Mesenchymal stem cell (in vitro differentiated cells and primary cell): Measurements from ENCODE around the gene MKLN1.

Experiments
- DNase-seq: peaks from one replicate; pipeline ENCODE4 v3.0.0-alpha.2; 2013
- H2AFZ ChIP-seq: one replicate; pipeline ENCODE4 v1.6.1; 2013; ENCODE audit warnings: low read depth, mild to moderate bottlenecking, control low read depth, inconsistent platforms, low read length, moderate library complexity
- H2AK5ac ChIP-seq: 2 replicates; pipeline ENCODE4 v1.6.1; 2013; ENCODE audit warnings: low read length, moderate library complexity, mild to moderate bottlenecking, inconsistent platforms; ENCODE audit not compliant: severe bottlenecking
- H2BK120ac ChIP-seq: one replicate; pipeline ENCODE4 v1.6.1; 2013; ENCODE audit warnings: low read depth, mild to moderate bottlenecking, inconsistent platforms, low read length, moderate library complexity
- H2BK12ac ChIP-seq, 2 experiments: one replicate each; pipeline ENCODE4 v1.6.1; 2013; ENCODE audit warnings: inconsistent platforms in 2 of 2, low read length in 2 of 2, mild to moderate bottlenecking in 2 of 2, moderate library complexity in 2 of 2, control low read depth in 1 of 2
- H2BK15ac ChIP-seq: one replicate; pipeline ENCODE4 v1.6.1; 2013; ENCODE audit warnings: mild to moderate bottlenecking, low read depth, inconsistent platforms; ENCODE audit not compliant: poor library complexity, severe bottlenecking
- H2BK5ac ChIP-seq: 2 replicates; pipeline ENCODE4 v1.6.1; 2013; ENCODE audit warnings: low read depth, mild to moderate bottlenecking, low read length, control low read depth, inconsistent platforms; ENCODE audit not compliant: poor library complexity, severe bottlenecking
- H3K14ac ChIP-seq, 2 experiments: one replicate each; pipeline ENCODE4 v1.6.1; 2013; ENCODE audit warnings: inconsistent platforms in 2 of 2, low read length in 2 of 2, control low read depth in 1 of 2, mild to moderate bottlenecking in 1 of 2, moderate library complexity in 1 of 2
- H3K18ac ChIP-seq, 2 experiments: one replicate each; pipeline ENCODE4 v1.6.1; 2013; ENCODE audit warnings: inconsistent platforms in 2 of 2, low read length in 2 of 2, control low read depth in 1 of 2, low read depth in 1 of 2, mild to moderate bottlenecking in 1 of 2
- H3K23ac ChIP-seq, 2 experiments: one replicate each; pipeline ENCODE4 v1.6.1; 2013; ENCODE audit warnings: inconsistent platforms in 2 of 2, low read length in 2 of 2, mild to moderate bottlenecking in 2 of 2, moderate library complexity in 2 of 2, control low read depth in 1 of 2
- H3K27ac ChIP-seq: 2 replicates; pipeline ENCODE4 v1.5.1; 2013; ENCODE audit warnings: mild to moderate bottlenecking, moderate library complexity, low read length, control low read depth, inconsistent platforms; ENCODE audit not compliant: poor library complexity, severe bottlenecking
- H3K27me3 ChIP-seq, 2 experiments: 2 replicates each; pipeline versions ENCODE4 v1.6.1 to v1.7.0; 2013; ENCODE audit warnings: low read length in 2 of 2, mild to moderate bottlenecking in 2 of 2, moderate library complexity in 2 of 2, control low read depth in 1 of 2, inconsistent platforms in 1 of 2; ENCODE audit not compliant: control insufficient read depth in 1 of 2, insufficient read depth in 1 of 2
- H3K36me3 ChIP-seq, 2 experiments: 2 replicates each; pipeline versions ENCODE4 v1.6.1 to v1.7.0; 2013; ENCODE audit warnings: low read length in 2 of 2, control low read depth in 1 of 2, inconsistent platforms in 1 of 2, low read depth in 1 of 2, mild to moderate bottlenecking in 1 of 2; ENCODE audit not compliant: insufficient read depth in 2 of 2, control insufficient read depth in 1 of 2
- H3K4ac ChIP-seq, 2 experiments: one replicate each; pipeline ENCODE4 v1.6.1; 2013; ENCODE audit warnings: inconsistent platforms in 2 of 2, low read length in 2 of 2, mild to moderate bottlenecking in 2 of 2, moderate library complexity in 2 of 2, control low read depth in 1 of 2, low read depth in 1 of 2
- H3K4me1 ChIP-seq: 2 replicates; pipeline ENCODE4 v1.6.1; 2013; ENCODE audit warnings: low read depth, low read length, control low read depth; ENCODE audit not compliant: control insufficient read depth, insufficient read depth
- H3K4me2 ChIP-seq: 2 replicates; pipeline ENCODE4 v1.6.1; 2013; ENCODE audit warnings: low read length, mild to moderate bottlenecking, inconsistent platforms; ENCODE audit not compliant: poor library complexity, severe bottlenecking
- H3K4me3 ChIP-seq, 2 experiments: 2 replicates each; pipeline versions ENCODE4 v1.5.1 to v1.7.0; 2013; ENCODE audit warnings: low read length in 2 of 2, mild to moderate bottlenecking in 2 of 2, control low read depth in 1 of 2, low read depth in 1 of 2; ENCODE audit not compliant: insufficient read depth in 1 of 2
- H3K79me1 ChIP-seq: replicated peaks from 2 replicates; pipeline ENCODE4 v1.6.1; 2013; ENCODE audit warnings: mild to moderate bottlenecking, control low read depth, low read length, inconsistent platforms; ENCODE audit not compliant: poor library complexity, severe bottlenecking
- H3K9ac ChIP-seq: 2 replicates; pipeline ENCODE4 v1.7.0; 2013; ENCODE audit warnings: mild to moderate bottlenecking, low read length, moderate library complexity
- H3K9me3 ChIP-seq: 2 replicates; pipeline ENCODE4 v1.7.0; 2013; ENCODE audit warnings: mild to moderate bottlenecking, low read length; ENCODE audit not compliant: control insufficient read depth
- H4K8ac ChIP-seq: one replicate; pipeline ENCODE4 v1.6.1; 2013; ENCODE audit warnings: inconsistent platforms, mild to moderate bottlenecking, low read length, moderate library complexity
- H4K91ac ChIP-seq: one replicate; pipeline ENCODE4 v1.6.1; 2013; ENCODE audit warnings: mild to moderate bottlenecking, low read length, inconsistent platforms
- WGBS: methylation state at CpG from one replicate; pipeline ENCODE4 v1.1.7; 2013; ENCODE audit warnings: mixed read lengths; 5-methylcytosine and 5-hydroxymethylcytosine counted together

The MKLN1 gene

GRCh38 chr7:131471250-131472004 lies 143.8 kb downstream of the MKLN1 start:
- Histone ChIP-seq H2AK5ac (no peak overlapping the region), H2AFZ (no peak overlapping the region), H3K9ac (no peak overlapping the region), H3K4me3 (no peak overlapping the region), H2BK15ac (no peak overlapping the region), H3K36me3 (peaks cover 13 to 96% of the 10 kb centered on the region in 2 experiments), H3K27me3 (no peaks in the 10 kb centered on the region), H3K14ac (no peak overlapping the region), H2BK12ac (no peak overlapping the region), H4K91ac (no peak overlapping the region), H2BK120ac (no peak overlapping the region), H3K4me1 (peaks cover 2% of the 10 kb centered on the region), H2BK5ac (no peak overlapping the region), H4K8ac (no peak overlapping the region), H3K79me1 (peaks cover 13% of the 10 kb centered on the region), H3K27ac (no peak overlapping the region), H3K18ac (no peak overlapping the region), H3K4ac (no peak overlapping the region), H3K4me2 (no peak overlapping the region), H3K23ac (no peak overlapping the region), H3K9me3 (no peaks in the 10 kb centered on the region)
- WGBS, result 99% methylated on average over 4 of the region's 4 CpGs
- no peak for DNase-seq

- Histone ChIP-seq H2BK15ac (no peak overlapping the region), H3K4ac (no peak overlapping the region), H3K4me2 (no peak overlapping the region), H2BK5ac (no peak overlapping the region), H3K9ac (no peak overlapping the region), H3K4me1 (peaks cover 4% of the 10 kb centered on the region), H3K9me3 (no peaks in the 10 kb centered on the region), H4K91ac (no peak overlapping the region), H3K4me3 (no peak overlapping the region), H3K14ac (no peak overlapping the region), H2BK12ac (no peak overlapping the region), H3K23ac (no peak overlapping the region), H3K27ac (no peak overlapping the region), H3K79me1 (peaks cover 2% of the 10 kb centered on the region), H4K8ac (no peak overlapping the region), H3K27me3 (no peaks in the 10 kb centered on the region), H3K36me3 (peaks cover 10 to 80% of the 10 kb centered on the region in 2 experiments), H2AK5ac (no peak overlapping the region), H3K18ac (no peak overlapping the region), H2BK120ac (no peak overlapping the region), H2AFZ (no peak overlapping the region)
- no peak for DNase-seq
- WGBS, result no CpG with 5 or more reads among the region's 2 CpGs
These were observed 149.1 kb downstream of the MKLN1 start for GRCh38 chr7:131476740-131477139.

GRCh38 chr7:131480384-131481315 lies 153.0 kb downstream of the MKLN1 start:
- Histone ChIP-seq H2BK120ac (no peak overlapping the region), H2BK15ac (no peak overlapping the region), H3K23ac (no peak overlapping the region), H3K4me3 (no peak overlapping the region), H3K36me3 (peaks cover 0 to 75% of the 10 kb centered on the region in 2 experiments), H3K4me1 (peaks cover 2% of the 10 kb centered on the region), H2AK5ac (no peak overlapping the region), H2AFZ (no peak overlapping the region), H3K27me3 (no peaks in the 10 kb centered on the region), H3K14ac (no peak overlapping the region), H4K8ac (no peak overlapping the region), H2BK5ac (no peak overlapping the region), H2BK12ac (no peak overlapping the region), H3K9me3 (no peaks in the 10 kb centered on the region), H3K4me2 (no peak overlapping the region), H3K4ac (no peak overlapping the region), H4K91ac (no peak overlapping the region), H3K79me1 (peaks cover 3% of the 10 kb centered on the region), H3K9ac (no peak overlapping the region), H3K27ac (peak overlapping the region; percentile 64), H3K18ac (no peak overlapping the region)
- DNase-seq, result peak; percentile 27
- WGBS, result 66% methylated on average over 4 of the region's 4 CpGs

GRCh38 chr7:131482800-131483199 lies 155.1 kb downstream of the MKLN1 start:
- no CpG with 5 or more reads among the region's 2 CpGs for WGBS
- H4K8ac ChIP-seq, result no peak overlapping the region

More at GRCh38 chr7:131482800-131483199, 155.1 kb downstream of the MKLN1 start:
- no peak overlapping the region for H2AFZ ChIP-seq
- H2AK5ac ChIP-seq, result no peak overlapping the region
- H2BK15ac ChIP-seq, result no peak overlapping the region
- H3K18ac ChIP-seq, result no peak overlapping the region
- H3K9ac ChIP-seq, result no peak overlapping the region
- H4K91ac ChIP-seq, result no peak overlapping the region
- no peak overlapping the region for H3K4me2 ChIP-seq
- H3K36me3 ChIP-seq, result peaks cover 2 to 74% of the 10 kb centered on the region in 2 experiments
- H3K27ac ChIP-seq, result no peak overlapping the region
- H3K4me3 ChIP-seq, result no peak overlapping the region
- no peak overlapping the region for H2BK120ac ChIP-seq
- no peaks in the 10 kb centered on the region for H3K27me3 ChIP-seq
- H2BK5ac ChIP-seq, result no peak overlapping the region
- H3K9me3 ChIP-seq, result no peaks in the 10 kb centered on the region
- H3K4me1 ChIP-seq, result peaks cover 2% of the 10 kb centered on the region
- no peak overlapping the region for H2BK12ac ChIP-seq
- H3K79me1 ChIP-seq, result peaks cover 3% of the 10 kb centered on the region
- H3K4ac ChIP-seq, result no peak overlapping the region
- H3K23ac ChIP-seq, result no peak overlapping the region
- H3K14ac ChIP-seq, result no peak overlapping the region
- no peak for DNase-seq
